Heart left ventricle (tissue), 16 donors: ENCODE data around the gene VPS39. TPM values are rescaled to one million over a fixed set of nuclear protein-coding genes. Genes with fewer than 3 reads are reported as not detected.

ENCODE experiments used
- ATAC-seq, 4 donors: fragments of 200-7000 bp; cut with Tn5 transposase; one replicate each; pipeline ENCODE4 v1.9.1; 2020 to 2022; ENCODE audit warnings: moderate library complexity in 4 of 4, mild to moderate bottlenecking in 3 of 4, moderate number of reproducible peaks in 1 of 4
- DNase-seq, 5 donors: peaks; one replicate each; pipeline ENCODE4 v3.0.0-alpha.2; 2020
- H3K27ac ChIP-seq, 12 donors: fragments of 200-600 bp; sonication (generic) in 4 of 12; one replicate each; pipeline versions ENCODE4 v1.5.0 to v1.8.0; 2016 to 2022; ENCODE audit warnings: mild to moderate bottlenecking in 2 of 12
- H3K27me3 ChIP-seq, 9 donors: fragments of 200-600 bp; sonication (generic) in 2 of 9; one replicate each; pipeline versions ENCODE4 v1.5.1 to v1.8.0; 2016 to 2022; ENCODE audit warnings: mild to moderate bottlenecking in 3 of 9
- H3K36me3 ChIP-seq, 9 donors: fragments of 200-600 bp; sonication (generic) in 2 of 9; one replicate each; pipeline versions ENCODE4 v1.5.0 to v1.8.0; 2018 to 2022; ENCODE audit warnings: mild to moderate bottlenecking in 2 of 9
- H3K4me1 ChIP-seq, 12 donors: fragments of 200-600 bp; sonication (generic) in 4 of 12; one replicate each; pipeline versions ENCODE4 v1.5.0 to v1.8.0; 2016 to 2022; ENCODE audit warnings: mild to moderate bottlenecking in 3 of 12
- H3K4me3 ChIP-seq, 12 donors: fragments of 200-600 bp; sonication (generic) in 4 of 12; one replicate each; pipeline versions ENCODE4 v1.5.0 to v1.8.0; 2017 to 2022; ENCODE audit warnings: mild to moderate bottlenecking in 9 of 12, moderate library complexity in 4 of 12
- H3K9me3 ChIP-seq, 12 donors: fragments of 200-600 bp; sonication (generic) in 4 of 12; one replicate each; pipeline versions ENCODE4 v1.5.0 to v1.8.0; 2016 to 2022; ENCODE audit warnings: mild to moderate bottlenecking in 1 of 12
- POLR2A ChIP-seq, 2 donors: fragments of 450-650 bp; IDR thresholded peaks; one replicate each; pipeline ENCODE4 v1.6.1; 2017; ENCODE audit warnings: antibody characterized with exemption in 2 of 2, mild to moderate bottlenecking in 2 of 2, moderate library complexity in 2 of 2
- WGBS, 4 donors: extraction: QIAGEN DNeasy Blood & Tissue Kit in 2 of 4; methylation state at CpG; one replicate each; pipeline versions ENCODE4 v1.1.5 to v1.1.7; 2013 to 2018; 5-methylcytosine and 5-hydroxymethylcytosine counted together
- intact Hi-C, 10 donors: fragments of 100-400 bp; cut with DNase I; formaldehyde crosslinking; loops; one replicate each; pipeline versions ENCODE4 v1.11.1 to v1.14.2; 2022
- polyA plus RNA-seq, 2 donors: library from polyadenylated mRNA; stranded (reverse); fragments of 200-250 nt; gene quantifications; one replicate each; pipeline ENCODE4 v1.2.3, GENCODE V29; 2013
- total RNA-seq, 9 donors: library from RNA; depleted of rRNA in 2 of 9; stranded (reverse); fragments of >200 nt in 2 of 9; fragmentation: NEBNext Ultra II Directional in 3 of 9; extraction: Animal tissue kit (Norgen Biotek cat#: 25700) in 3 of 9; gene quantifications; one replicate each; pipeline versions ENCODE4 v1.1.0 to v1.2.4, GENCODE V29; 2016 to 2023
- TF ChIP-seq, protein P1 (sequence below), 12 donors: fragments of 200-600 bp; sonication (generic) in 4 of 12; IDR thresholded peaks; one replicate each; pipeline versions ENCODE4 v1.5.0 to v1.8.0; 2018 to 2022; ENCODE audit warnings: antibody characterized with exemption in 12 of 12, mild to moderate bottlenecking in 5 of 12
- donor health status: ischemic (EF 13 %, LVEDD 7.1; RV severe dilation, severe dysfunction).
- donor health status: healthy with polysubstance abuse.
- donor health status: DM: no; HTN: yes; CAD: no.
- donor health status: DM: no; HTN: no; CAD: no.
- donor health status: ischemic (EF 25% LVEDD 6.9; RV normal size, moderate dysfunction).
- donor health status: ischemic (EF 25% LVEDD 5.7; RV mildly dilated, moderate dysfunction).
- donor health status: healthy.
- donor health status: DM: yes; HTN: yes; CAD: no.
- donor health status: ischemic (EF 35%, LVEDD 5.7; RV mildly dilated, moderate dysfunction).
- donor health status: nonischemic (EF 11% LVEDD 7.7; RV severe dilation, severe dysfunction).
- donor health status: DM: yes; HTN: yes; CAD: no.
- donor health status: PGD.
- donor health status: ischemic (EF 29% LVEDD 5.4; RV normal size, mild dysfunction).
- donor health status: nonischemic (EF 23%, LVEDD 6.1; RV moderate dilation, normal function).

Gene VPS39
- total and polyA plus RNA-seq, 11 donors: 33.8 to 59.9 (median 48.0) TPM

DNA sequence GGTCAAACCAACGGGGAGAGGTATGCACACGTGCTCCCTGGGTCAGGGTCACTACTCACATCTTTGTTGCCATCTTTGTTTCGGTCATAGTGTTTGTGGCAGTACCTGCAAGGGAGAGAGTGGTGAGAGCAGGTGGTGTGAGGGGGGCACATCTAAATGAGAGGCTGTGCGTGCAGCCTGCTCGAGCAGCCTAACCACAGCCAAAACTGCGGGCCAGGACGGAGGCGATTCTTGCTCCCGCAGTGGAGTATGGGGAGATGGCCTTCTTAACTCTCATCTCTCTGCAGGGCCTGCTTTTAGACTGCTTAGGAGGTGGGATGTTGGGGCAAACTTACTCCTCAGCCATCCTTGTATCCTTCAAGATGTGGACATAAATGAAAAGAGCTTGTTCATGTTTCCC, 44.8 kb downstream of the VPS39 start:
- no peaks in the 10 kb centered on the region for H3K27me3 ChIP-seq
- DNase-seq: no peak
- peaks cover 0 to 17% (median 7%) of the 10 kb centered on the region in 12 donors for H3K4me1 ChIP-seq
- no peak for TF ChIP-seq POLR2A (IDR thresholded peaks at IDR 0.05)
- TF ChIP-seq, protein P1, sequence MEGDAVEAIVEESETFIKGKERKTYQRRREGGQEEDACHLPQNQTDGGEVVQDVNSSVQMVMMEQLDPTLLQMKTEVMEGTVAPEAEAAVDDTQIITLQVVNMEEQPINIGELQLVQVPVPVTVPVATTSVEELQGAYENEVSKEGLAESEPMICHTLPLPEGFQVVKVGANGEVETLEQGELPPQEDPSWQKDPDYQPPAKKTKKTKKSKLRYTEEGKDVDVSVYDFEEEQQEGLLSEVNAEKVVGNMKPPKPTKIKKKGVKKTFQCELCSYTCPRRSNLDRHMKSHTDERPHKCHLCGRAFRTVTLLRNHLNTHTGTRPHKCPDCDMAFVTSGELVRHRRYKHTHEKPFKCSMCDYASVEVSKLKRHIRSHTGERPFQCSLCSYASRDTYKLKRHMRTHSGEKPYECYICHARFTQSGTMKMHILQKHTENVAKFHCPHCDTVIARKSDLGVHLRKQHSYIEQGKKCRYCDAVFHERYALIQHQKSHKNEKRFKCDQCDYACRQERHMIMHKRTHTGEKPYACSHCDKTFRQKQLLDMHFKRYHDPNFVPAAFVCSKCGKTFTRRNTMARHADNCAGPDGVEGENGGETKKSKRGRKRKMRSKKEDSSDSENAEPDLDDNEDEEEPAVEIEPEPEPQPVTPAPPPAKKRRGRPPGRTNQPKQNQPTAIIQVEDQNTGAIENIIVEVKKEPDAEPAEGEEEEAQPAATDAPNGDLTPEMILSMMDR (IDR thresholded peaks at IDR 0.05): no peak
- peaks cover 0 to 96% (median 88%) of the 10 kb centered on the region in 9 donors for H3K36me3 ChIP-seq
- H3K9me3 ChIP-seq: no peaks in the 10 kb centered on the region
- no peak overlapping the region for H3K4me3 ChIP-seq
- 94 to 99% (median 95%) methylated on average over 9 of the region's 9 CpGs for WGBS, 4 donors
- intact Hi-C loops: no loop called here
- H3K27ac ChIP-seq: no peak overlapping the region
- ATAC-seq: no peak

GRCh38 chr15:42160136-42160535, 48.0 kb downstream of the VPS39 start:
- 83 to 90% (median 90%) methylated on average over 7 of the region's 7 CpGs for WGBS, 4 donors
- Histone ChIP-seq H3K4me1 (peaks cover 0 to 39% (median 12%) of the 10 kb centered on the region in 12 donors), H3K27me3 (no peaks in the 10 kb centered on the region), H3K4me3 (no peak overlapping the region), H3K36me3 (peaks cover 0 to 65% (median 56%) of the 10 kb centered on the region in 9 donors), H3K9me3 (no peaks in the 10 kb centered on the region), H3K27ac (peak overlapping the region in 4 of 12 donors; percentile 61 to 74 (median 62))
- TF ChIP-seq POLR2A (IDR thresholded peaks at IDR 0.05): no peak
- TF ChIP-seq, protein P1 (IDR thresholded peaks at IDR 0.05): no peak
- intact Hi-C loops: no loop called here
- ATAC-seq: no peak
- DNase-seq: no peak

DNA sequence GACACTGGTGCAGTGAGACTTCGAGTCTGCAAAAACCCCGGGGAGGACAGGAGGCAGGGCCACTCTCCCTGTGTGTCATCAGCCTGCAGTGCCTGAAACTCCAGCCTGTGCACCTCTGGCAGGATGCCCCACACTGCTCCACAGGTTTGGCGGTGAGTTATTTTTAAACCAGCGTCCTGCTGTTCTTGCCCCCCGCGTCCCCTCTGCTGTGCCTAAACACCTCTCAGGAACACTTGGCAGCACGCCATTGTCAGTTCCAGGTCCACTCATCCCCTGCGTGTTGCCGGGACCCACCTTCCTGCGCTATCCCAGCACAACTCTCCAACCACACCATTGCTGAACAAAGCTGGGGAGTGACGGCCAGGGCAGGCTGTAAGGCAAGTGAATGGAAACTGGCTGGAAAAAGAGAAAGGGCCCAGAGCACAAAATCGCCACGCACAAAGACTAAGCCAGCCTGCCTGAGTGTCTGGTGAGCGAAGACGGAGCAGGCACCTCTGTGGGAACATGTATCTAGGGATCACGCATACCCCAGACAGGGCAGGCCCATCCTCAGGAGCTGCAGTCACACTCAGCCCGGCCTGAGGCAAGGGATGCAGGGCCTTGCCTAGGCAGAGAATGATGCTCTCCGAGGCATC, 48.6 kb downstream of the VPS39 start:
- intact Hi-C loops: no loop called here

DNA sequence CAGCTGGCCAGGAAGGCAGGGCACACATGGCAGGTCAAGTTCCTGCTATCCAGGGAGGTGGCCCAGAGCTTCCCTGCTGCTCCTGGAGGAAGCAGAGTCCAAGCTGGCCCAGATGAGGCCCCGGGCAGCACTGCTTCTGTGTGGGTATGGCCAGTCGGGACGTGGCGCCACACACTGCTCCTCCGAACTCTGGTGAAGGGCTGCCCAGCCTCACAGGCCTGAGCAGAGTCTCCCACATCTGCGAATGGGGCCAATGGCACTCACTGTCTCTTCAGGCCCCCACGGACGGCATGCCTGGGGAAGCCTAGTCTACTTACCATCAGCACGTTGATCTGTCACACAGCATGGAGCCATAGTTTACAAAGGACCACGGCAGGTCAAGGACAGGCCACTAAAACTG, 49.2 kb downstream of the VPS39 start:
- peaks cover 0 to 53% (median 44%) of the 10 kb centered on the region in 9 donors for H3K36me3 ChIP-seq
- intact Hi-C loops: no loop called here
- no peak for DNase-seq

More for the DNA sequence above, 48.6 kb downstream of the VPS39 start:
- peak; percentile 80 to 86 (median 82) for ATAC-seq
- peaks cover 0 to 58% (median 50%) of the 10 kb centered on the region in 9 donors for H3K36me3 ChIP-seq
- no peaks in the 10 kb centered on the region for H3K9me3 ChIP-seq
- no peaks in the 10 kb centered on the region for H3K27me3 ChIP-seq
- H3K4me3 ChIP-seq: no peak overlapping the region
- H3K4me1 ChIP-seq: peaks cover 0 to 39% (median 12%) of the 10 kb centered on the region in 12 donors
- DNase-seq: peak; percentile 67 to 84 (median 80)
- peak overlapping the region in 9 of 12 donors; percentile 8 to 74 (median 50) for H3K27ac ChIP-seq
- WGBS, 4 donors: 54 to 65% (median 57%) methylated on average over 18 of the region's 18 CpGs
- TF ChIP-seq, protein P1 (IDR thresholded peaks at IDR 0.05): no peak
- TF ChIP-seq POLR2A (IDR thresholded peaks at IDR 0.05): no peak

More for the DNA sequence above, 49.2 kb downstream of the VPS39 start:
- ATAC-seq: peak in 2 of 4 donors; percentile 2 to 9
- TF ChIP-seq POLR2A (IDR thresholded peaks at IDR 0.05): no peak
- TF ChIP-seq, protein P1 (IDR thresholded peaks at IDR 0.05): no peak
- H3K4me3 ChIP-seq: no peak overlapping the region
- peak overlapping the region in 7 of 12 donors; percentile 8 to 74 (median 62) for H3K27ac ChIP-seq
- H3K4me1 ChIP-seq: peaks cover 0 to 44% (median 12%) of the 10 kb centered on the region in 12 donors
- no peaks in the 10 kb centered on the region for H3K27me3 ChIP-seq
- no peaks in the 10 kb centered on the region for H3K9me3 ChIP-seq
- 70 to 80% (median 73%) methylated on average over 8 to 10 of the region's 10 CpGs for WGBS, 4 donors
